Adrenal gland (tissue), 12 donors: ENCODE data around the gene SLC24A5. TPM values are rescaled to one million over a fixed set of nuclear protein-coding genes. Genes with fewer than 3 reads are reported as not detected.

Experiments
- DNase-seq, 7 donors: peaks; one replicate each; pipeline ENCODE4 v3.0.0-alpha.2; 2019 to 2020
- H3K27ac ChIP-seq, 5 donors: fragments of 200-600 bp; sonication (generic) in 4 of 5; 1 replicate in 3 of 5; 2 replicates in 2 of 5; pipeline versions ENCODE4 v1.5.1 to v1.8.0; 2016 to 2020; ENCODE audit warnings: mild to moderate bottlenecking in 1 of 5
- H3K27me3 ChIP-seq: fragments of 200-600 bp; 2 replicates; pipeline ENCODE4 v1.8.0; 2021
- H3K36me3 ChIP-seq, 2 donors: fragments of 200-600 bp; replicated peaks in 1 of 2; 1 replicate in 1 of 2; 2 replicates in 1 of 2; pipeline versions ENCODE4 v1.5.1 to v1.8.0; 2018 to 2022
- H3K4me1 ChIP-seq, 2 donors: fragments of 200-600 bp; replicated peaks in 1 of 2; 1 replicate in 1 of 2; 2 replicates in 1 of 2; pipeline versions ENCODE4 v1.5.1 to v1.8.0; 2018 to 2021
- H3K4me3 ChIP-seq, 4 donors: fragments of 200-600 bp; sonication (generic) in 3 of 4; one replicate each; pipeline ENCODE4 v1.5.1; 2016 to 2018
- H3K9me3 ChIP-seq, 3 donors: fragments of 200-600 bp; sonication (generic) in 1 of 3; replicated peaks in 1 of 3; 1 replicate in 2 of 3; 2 replicates in 1 of 3; pipeline versions ENCODE4 v1.5.1 to v1.8.0; 2016 to 2021
- POLR2A ChIP-seq, 2 donors: fragments of 450-650 bp; IDR thresholded peaks; one replicate each; pipeline ENCODE4 v1.6.1; 2017; ENCODE audit warnings: antibody characterized with exemption in 2 of 2, mild to moderate bottlenecking in 2 of 2, moderate library complexity in 1 of 2
- WGBS, 4 donors: extraction: QIAGEN DNeasy Blood & Tissue Kit in 2 of 4; methylation state at CpG; one replicate each; pipeline versions ENCODE4 v1.1.5 to v1.1.7; 2013 to 2017; 5-methylcytosine and 5-hydroxymethylcytosine counted together
- intact Hi-C, 2 donors: fragments of 100-400 bp; cut with DNase I; formaldehyde crosslinking; loops; one replicate each; pipeline versions ENCODE4 v1.14.1 to v1.15.0; 2022 to 2023
- polyA plus RNA-seq, 3 donors: library from polyadenylated mRNA; stranded (reverse); fragments of 200-250 nt in 2 of 3; fragments of 350-450 nt in 1 of 3; fragmentation: Illumina TruSeq in 1 of 3; extraction: RNeasy Lipid Tissue Mini Kit (QIAGEN cat#74804) in 1 of 3; gene quantifications; one replicate each; pipeline ENCODE4 v1.2.3, GENCODE V29; 2013 to 2014
- total RNA-seq, 9 donors: library from RNA; depleted of rRNA in 4 of 9; stranded (reverse); fragments of >200 nt in 4 of 9; fragments of 120-200 nt in 1 of 9; fragmentation: NEBNext Ultra II Directional in 1 of 9; extraction: Animal tissue kit (Norgen Biotek cat#: 25700) in 1 of 9; gene quantifications; one replicate each; pipeline versions ENCODE4 v1.1.0 to v1.2.4, GENCODE V29; 2013 to 2023
- TF ChIP-seq, protein P1 (sequence below), 6 experiments: fragments of 450-650 bp in 4 of 6; fragments of 200-600 bp in 2 of 6; sonication (generic) in 1 of 6; IDR thresholded peaks; 1 replicate in 5 of 6; 2 replicates in 1 of 6; pipeline versions ENCODE4 v1.5.1 to v1.8.0; 2016 to 2021; ENCODE audit warnings: antibody characterized with exemption in 6 of 6, mild to moderate bottlenecking in 2 of 6, moderate library complexity in 1 of 6
- donor health status: healthy with polysubstance abuse.
- donor health status: Bipolar disorder and iron deficiency.
- donor health status: DM: yes; HTN: yes; CAD: no.
- donor health status: DM: no; HTN: no; CAD: no.
- donor health status: DM: no; HTN: no; CAD: no.
- donor health status: DM: yes; HTN: yes; CAD: no.

Gene SLC24A5
- total and polyA plus RNA-seq, 12 donors: 0.34 TPM; not detected in 11

GRCh38 chr15:48077616-48078184 lies 43.1 kb upstream of the SLC24A5 start:
- no peak for TF ChIP-seq POLR2A (IDR thresholded peaks at IDR 0.05)
- TF ChIP-seq, protein P1, sequence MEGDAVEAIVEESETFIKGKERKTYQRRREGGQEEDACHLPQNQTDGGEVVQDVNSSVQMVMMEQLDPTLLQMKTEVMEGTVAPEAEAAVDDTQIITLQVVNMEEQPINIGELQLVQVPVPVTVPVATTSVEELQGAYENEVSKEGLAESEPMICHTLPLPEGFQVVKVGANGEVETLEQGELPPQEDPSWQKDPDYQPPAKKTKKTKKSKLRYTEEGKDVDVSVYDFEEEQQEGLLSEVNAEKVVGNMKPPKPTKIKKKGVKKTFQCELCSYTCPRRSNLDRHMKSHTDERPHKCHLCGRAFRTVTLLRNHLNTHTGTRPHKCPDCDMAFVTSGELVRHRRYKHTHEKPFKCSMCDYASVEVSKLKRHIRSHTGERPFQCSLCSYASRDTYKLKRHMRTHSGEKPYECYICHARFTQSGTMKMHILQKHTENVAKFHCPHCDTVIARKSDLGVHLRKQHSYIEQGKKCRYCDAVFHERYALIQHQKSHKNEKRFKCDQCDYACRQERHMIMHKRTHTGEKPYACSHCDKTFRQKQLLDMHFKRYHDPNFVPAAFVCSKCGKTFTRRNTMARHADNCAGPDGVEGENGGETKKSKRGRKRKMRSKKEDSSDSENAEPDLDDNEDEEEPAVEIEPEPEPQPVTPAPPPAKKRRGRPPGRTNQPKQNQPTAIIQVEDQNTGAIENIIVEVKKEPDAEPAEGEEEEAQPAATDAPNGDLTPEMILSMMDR (IDR thresholded peaks at IDR 0.05): no peak
- H3K4me3 ChIP-seq: no peak overlapping the region
- WGBS, 4 donors: 57 to 76% (median 68%) methylated on average over 1 of the region's 1 CpG

GRCh38 chr15:48084759-48085590 lies 35.8 kb upstream of the SLC24A5 start:
- H3K4me1 ChIP-seq: no peaks in the 10 kb centered on the region
- 64 to 78% (median 70%) methylated on average over 6 of the region's 6 CpGs for WGBS, 4 donors
- no peak for TF ChIP-seq POLR2A (IDR thresholded peaks at IDR 0.05)
- TF ChIP-seq, protein P1 (IDR thresholded peaks at IDR 0.05): no peak
- intact Hi-C loops: no loop called here
- H3K36me3 ChIP-seq: no peaks in the 10 kb centered on the region
- H3K27me3 ChIP-seq: peaks cover 3% of the 10 kb centered on the region
- DNase-seq: no peak
- H3K9me3 ChIP-seq: no peaks in the 10 kb centered on the region
- H3K4me3 ChIP-seq: no peak overlapping the region
- no peak overlapping the region for H3K27ac ChIP-seq

More at GRCh38 chr15:48077616-48078184, 43.1 kb upstream of the SLC24A5 start:
- H3K9me3 ChIP-seq: no peaks in the 10 kb centered on the region
- no peaks in the 10 kb centered on the region for H3K36me3 ChIP-seq
- no peak for DNase-seq
- intact Hi-C loops: no loop called here
- no peaks in the 10 kb centered on the region for H3K27me3 ChIP-seq
- no peaks in the 10 kb centered on the region for H3K4me1 ChIP-seq
- no peak overlapping the region for H3K27ac ChIP-seq

DNA sequence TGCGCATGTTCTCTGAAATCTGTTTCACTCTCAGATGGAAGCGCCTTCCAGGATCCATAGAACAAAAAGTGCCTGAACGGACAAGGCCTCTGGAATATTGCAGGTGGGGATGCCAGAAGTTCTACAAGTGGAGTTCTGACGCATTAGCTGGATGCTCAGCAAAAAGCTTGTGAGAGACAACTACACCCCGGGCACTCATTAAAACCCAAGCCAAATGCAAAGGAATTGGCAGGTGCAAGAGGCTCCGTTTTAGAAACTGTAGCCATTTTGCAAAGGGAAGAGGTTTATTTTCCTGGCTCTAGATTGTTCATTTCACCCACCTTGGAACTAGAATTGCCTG lies 35.2 kb upstream of the SLC24A5 start:
- intact Hi-C loops: no loop called here
- Histone ChIP-seq H3K27me3 (peaks cover 3% of the 10 kb centered on the region), H3K4me1 (no peaks in the 10 kb centered on the region), H3K9me3 (no peaks in the 10 kb centered on the region), H3K27ac (no peak overlapping the region), H3K36me3 (no peaks in the 10 kb centered on the region), H3K4me3 (no peak overlapping the region)
- TF ChIP-seq, protein P1 (IDR thresholded peaks at IDR 0.05): no peak
- WGBS, 4 donors: 89 to 92% (median 90%) methylated on average over 6 of the region's 6 CpGs
- DNase-seq: no peak

GRCh38 chr15:48086133-48086532 lies 34.7 kb upstream of the SLC24A5 start:
- Histone ChIP-seq H3K27me3 (peaks cover 3% of the 10 kb centered on the region), H3K27ac (no peak overlapping the region), H3K4me3 (no peak overlapping the region), H3K9me3 (no peaks in the 10 kb centered on the region), H3K4me1 (no peaks in the 10 kb centered on the region), H3K36me3 (no peaks in the 10 kb centered on the region)
- no peak for TF ChIP-seq POLR2A (IDR thresholded peaks at IDR 0.05)
- TF ChIP-seq, protein P1 (IDR thresholded peaks at IDR 0.05): no peak
- intact Hi-C loops: no loop called here
- no peak for DNase-seq
- 59 to 70% (median 68%) methylated on average over 5 of the region's 5 CpGs for WGBS, 4 donors
